Measurements from ENCODE around the gene C4BPA.

The C4BPA gene

DNA sequence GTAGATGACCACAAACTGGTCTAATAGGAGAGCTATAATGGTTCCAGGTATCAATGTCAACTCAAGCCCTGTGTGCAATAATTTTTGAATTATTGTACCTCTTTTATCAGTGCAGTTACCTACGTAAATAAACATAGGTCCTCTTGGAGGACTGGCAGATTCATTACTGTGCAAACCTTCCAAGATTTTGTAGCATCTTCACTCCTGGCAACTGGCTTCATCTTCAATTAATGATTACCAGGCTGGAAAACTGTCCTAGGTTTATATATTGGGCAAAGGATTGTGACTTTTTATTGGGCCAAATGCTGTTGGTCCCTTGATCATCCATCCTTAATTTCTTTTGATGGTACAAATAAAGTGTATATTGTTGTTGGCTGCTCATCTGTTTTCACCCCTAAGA, 35.6 kb downstream of the C4BPA start:
- no peak overlapping the region for H3K9ac ChIP-seq (ENCODE audit: insufficient read length, low read depth)
- no peaks in the 10 kb centered on the region for H3K36me3 ChIP-seq (ENCODE audit: insufficient read depth, insufficient read length, low read length)
- DNase-seq (ENCODE audit: low read depth, low spot score): no peak
- no peaks in the 10 kb centered on the region for H3K27me3 ChIP-seq (ENCODE audit: insufficient read depth, insufficient read length)
- no peaks in the 10 kb centered on the region for H3K4me1 ChIP-seq (ENCODE audit: insufficient read depth, insufficient read length)
- H3K4me3 ChIP-seq (ENCODE audit: insufficient read length, low read depth): no peak overlapping the region
- no peaks in the 10 kb centered on the region for H3K9me3 ChIP-seq (ENCODE audit: insufficient read depth, low read length)
- TF ChIP-seq SUZ12 (IDR thresholded peaks at IDR 0.05; ENCODE audit: extremely low read depth, insufficient read depth, insufficient read length) (no peak), ZNF274 (IDR thresholded peaks at IDR 0.05; ENCODE audit: low read depth, low read length) (no peak), YY1 (IDR thresholded peaks at IDR 0.05; ENCODE audit: insufficient read depth, insufficient read length) (no peak)

DNA sequence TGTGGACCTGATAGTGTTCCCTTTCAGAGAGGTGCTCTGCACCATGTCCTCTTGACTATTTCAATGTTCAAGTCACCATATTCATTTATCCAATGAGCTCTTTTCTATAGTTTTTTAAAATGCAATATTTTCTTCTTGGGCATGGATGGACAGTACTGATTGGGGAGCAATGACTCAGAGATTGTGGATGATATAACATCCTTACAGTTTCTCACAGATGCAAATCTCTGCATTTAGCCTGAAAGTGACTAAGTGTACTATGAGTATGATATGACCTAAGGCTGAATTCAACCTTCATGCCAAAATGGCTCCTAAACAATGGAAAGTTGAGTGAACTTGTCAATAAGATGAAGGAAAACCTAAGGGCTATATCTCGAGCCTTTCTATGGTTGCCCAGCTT, 36.5 kb downstream of the C4BPA start:
- Histone ChIP-seq H3K4me3 (ENCODE audit: insufficient read length, low read depth) (no peak overlapping the region), H3K9ac (ENCODE audit: insufficient read length, low read depth) (no peak overlapping the region), H3K36me3 (ENCODE audit: insufficient read depth, insufficient read length, low read length) (no peaks in the 10 kb centered on the region), H3K4me1 (ENCODE audit: insufficient read depth, insufficient read length) (no peaks in the 10 kb centered on the region), H3K9me3 (ENCODE audit: insufficient read depth, low read length) (no peaks in the 10 kb centered on the region), H3K27me3 (ENCODE audit: insufficient read depth, insufficient read length) (no peaks in the 10 kb centered on the region)
- no peak for DNase-seq (ENCODE audit: low read depth, low spot score)
- TF ChIP-seq SUZ12 (IDR thresholded peaks at IDR 0.05; ENCODE audit: extremely low read depth, insufficient read depth, insufficient read length): no peak
- no peak for TF ChIP-seq ZNF274 (IDR thresholded peaks at IDR 0.05; ENCODE audit: low read depth, low read length)
- TF ChIP-seq YY1 (IDR thresholded peaks at IDR 0.05; ENCODE audit: insufficient read depth, insufficient read length): no peak

DNA sequence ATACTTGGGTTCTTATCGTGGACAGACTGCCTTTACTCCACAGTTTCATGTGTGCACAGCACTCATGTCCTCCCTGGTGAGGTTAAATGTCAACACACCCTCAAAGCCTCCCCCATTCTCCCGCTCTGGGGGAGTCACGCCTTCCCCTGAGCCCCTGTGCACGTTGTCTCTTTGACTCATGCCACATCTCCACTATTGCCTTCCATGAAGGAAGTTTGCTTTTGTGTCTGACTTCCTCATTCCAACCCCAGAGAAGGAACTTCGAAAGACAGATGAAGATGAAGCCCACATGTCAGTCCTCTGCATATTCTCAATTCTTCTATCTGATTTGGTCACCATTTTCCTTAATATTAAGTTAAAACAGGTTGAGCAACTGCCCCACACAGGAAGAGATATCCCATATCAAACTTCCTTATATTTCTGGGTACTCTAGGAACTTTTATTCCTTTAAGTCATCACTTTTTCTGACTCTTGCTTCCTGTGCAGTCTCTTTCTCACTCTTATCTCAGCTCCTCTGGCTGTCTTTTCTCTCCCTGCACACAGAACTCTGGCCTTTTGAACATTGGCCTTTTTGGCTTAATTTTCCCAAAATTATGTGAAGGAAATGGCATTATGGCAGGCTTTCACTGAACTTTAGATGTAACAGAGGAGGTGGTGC, 41.5 kb downstream of the C4BPA start:
- no peaks in the 10 kb centered on the region for H3K27me3 ChIP-seq (ENCODE audit: insufficient read depth, insufficient read length)
- no peak overlapping the region for H3K9ac ChIP-seq (ENCODE audit: insufficient read length, low read depth)
- no peaks in the 10 kb centered on the region for H3K36me3 ChIP-seq (ENCODE audit: insufficient read depth, insufficient read length, low read length)
- no peaks in the 10 kb centered on the region for H3K4me1 ChIP-seq (ENCODE audit: insufficient read depth, insufficient read length)
- H3K9me3 ChIP-seq (ENCODE audit: insufficient read depth, low read length): no peaks in the 10 kb centered on the region
- no peak for TF ChIP-seq SUZ12 (IDR thresholded peaks at IDR 0.05; ENCODE audit: extremely low read depth, insufficient read depth, insufficient read length)
- no peak for TF ChIP-seq YY1 (IDR thresholded peaks at IDR 0.05; ENCODE audit: insufficient read depth, insufficient read length)
- no peak for TF ChIP-seq ZNF274 (IDR thresholded peaks at IDR 0.05; ENCODE audit: low read depth, low read length)
- no peak overlapping the region for H3K4me3 ChIP-seq (ENCODE audit: insufficient read length, low read depth)
- no peak for DNase-seq (ENCODE audit: low read depth, low spot score)

DNA sequence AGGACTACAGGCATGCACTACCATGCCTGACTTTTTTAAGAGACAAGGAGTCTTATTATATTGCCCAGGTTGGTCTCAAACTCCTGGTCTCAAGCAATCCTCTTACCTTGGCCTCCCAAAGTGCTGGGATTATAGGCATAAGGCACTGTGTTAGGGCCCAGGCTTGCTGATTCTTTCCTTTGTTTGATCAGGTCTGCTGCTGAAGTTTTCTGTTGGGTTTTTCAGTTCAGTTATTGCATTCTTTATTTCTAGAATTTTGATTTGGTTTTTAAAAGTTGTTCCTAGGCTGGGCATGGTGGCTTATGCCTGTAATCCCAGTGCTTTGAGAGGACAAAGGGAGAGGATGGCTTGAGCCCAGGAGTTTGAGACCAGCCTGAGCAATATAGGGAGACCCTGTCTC, 47.9 kb downstream of the C4BPA start:
- TF ChIP-seq YY1 (IDR thresholded peaks at IDR 0.05; ENCODE audit: insufficient read depth, insufficient read length) (no peak), SUZ12 (IDR thresholded peaks at IDR 0.05; ENCODE audit: extremely low read depth, insufficient read depth, insufficient read length) (no peak), ZNF274 (IDR thresholded peaks at IDR 0.05; ENCODE audit: low read depth, low read length) (no peak)
- Histone ChIP-seq H3K4me3 (ENCODE audit: insufficient read length, low read depth) (no peak overlapping the region), H3K4me1 (ENCODE audit: insufficient read depth, insufficient read length) (no peaks in the 10 kb centered on the region), H3K9ac (ENCODE audit: insufficient read length, low read depth) (no peak overlapping the region), H3K9me3 (ENCODE audit: insufficient read depth, low read length) (no peaks in the 10 kb centered on the region), H3K36me3 (ENCODE audit: insufficient read depth, insufficient read length, low read length) (no peaks in the 10 kb centered on the region), H3K27me3 (ENCODE audit: insufficient read depth, insufficient read length) (no peaks in the 10 kb centered on the region)
- DNase-seq (ENCODE audit: low read depth, low spot score): no peak

DNA sequence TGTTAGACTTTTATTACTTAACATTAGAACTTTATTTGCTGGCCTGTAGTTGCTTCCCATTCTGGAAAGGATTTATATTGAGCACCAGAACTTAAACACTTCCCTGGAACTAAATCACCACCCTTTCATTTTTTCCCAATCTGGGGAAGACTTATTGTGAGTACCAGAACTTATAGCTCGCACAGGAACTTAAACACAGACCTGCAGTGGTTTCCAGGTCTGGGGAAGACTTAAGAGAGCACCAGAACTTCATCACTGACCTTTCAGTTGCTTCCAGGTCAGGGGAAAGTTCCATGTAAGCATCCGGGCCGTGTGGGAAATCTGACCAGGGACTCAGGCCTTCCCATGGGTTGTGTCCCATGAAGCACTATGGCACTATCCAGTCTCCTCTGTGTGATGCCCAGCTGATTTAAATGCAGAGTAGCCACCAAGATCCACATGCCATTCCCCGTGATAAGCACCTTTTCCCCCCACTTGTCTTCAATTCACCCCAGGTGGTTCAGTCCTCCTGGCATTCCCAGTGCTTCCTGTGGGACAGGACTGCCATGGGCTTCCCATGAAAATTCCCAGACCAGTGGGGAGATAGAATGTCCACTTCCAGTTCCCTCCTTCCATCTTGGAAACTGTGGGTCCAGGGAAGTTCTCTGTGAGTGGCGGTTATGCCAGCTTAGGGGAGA, 48.9 kb downstream of the C4BPA start:
- Histone ChIP-seq H3K27me3 (ENCODE audit: insufficient read depth, insufficient read length) (no peaks in the 10 kb centered on the region), H3K4me3 (ENCODE audit: insufficient read length, low read depth) (no peak overlapping the region), H3K36me3 (ENCODE audit: insufficient read depth, insufficient read length, low read length) (no peaks in the 10 kb centered on the region)

DNA sequence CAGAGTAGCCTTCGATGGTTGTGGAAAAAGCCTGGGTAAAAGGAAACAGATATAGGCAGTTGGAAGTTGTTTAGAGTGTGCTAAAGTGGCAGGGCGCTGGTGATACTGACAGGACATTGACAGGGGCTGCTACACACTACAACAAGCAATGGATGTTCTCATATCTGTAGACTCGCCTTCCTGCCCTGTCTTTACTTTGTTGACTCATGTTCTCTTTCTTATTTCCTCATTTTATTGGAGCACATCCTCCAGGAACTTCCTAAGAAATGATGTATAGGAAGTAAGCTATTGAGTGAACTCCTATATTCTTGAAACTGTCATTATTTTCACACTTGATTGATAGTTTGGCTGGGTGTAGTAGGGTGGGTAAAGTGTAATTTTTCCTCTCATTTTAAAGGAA, 51.0 kb downstream of the C4BPA start:
- no peak for DNase-seq (ENCODE audit: low read depth, low spot score)
- no peaks in the 10 kb centered on the region for H3K9me3 ChIP-seq (ENCODE audit: insufficient read depth, low read length)
- no peak overlapping the region for H3K9ac ChIP-seq (ENCODE audit: insufficient read length, low read depth)
- no peak overlapping the region for H3K4me3 ChIP-seq (ENCODE audit: insufficient read length, low read depth)
- H3K4me1 ChIP-seq (ENCODE audit: insufficient read depth, insufficient read length): no peaks in the 10 kb centered on the region
- no peaks in the 10 kb centered on the region for H3K36me3 ChIP-seq (ENCODE audit: insufficient read depth, insufficient read length, low read length)
- no peaks in the 10 kb centered on the region for H3K27me3 ChIP-seq (ENCODE audit: insufficient read depth, insufficient read length)
- TF ChIP-seq SUZ12 (IDR thresholded peaks at IDR 0.05; ENCODE audit: extremely low read depth, insufficient read depth, insufficient read length) (no peak), ZNF274 (IDR thresholded peaks at IDR 0.05; ENCODE audit: low read depth, low read length) (no peak), YY1 (IDR thresholded peaks at IDR 0.05; ENCODE audit: insufficient read depth, insufficient read length) (no peak)

More for the DNA sequence above, 48.9 kb downstream of the C4BPA start:
- no peak for DNase-seq (ENCODE audit: low read depth, low spot score)
- TF ChIP-seq YY1 (IDR thresholded peaks at IDR 0.05; ENCODE audit: insufficient read depth, insufficient read length) (no peak), SUZ12 (IDR thresholded peaks at IDR 0.05; ENCODE audit: extremely low read depth, insufficient read depth, insufficient read length) (no peak), ZNF274 (IDR thresholded peaks at IDR 0.05; ENCODE audit: low read depth, low read length) (no peak)
- no peaks in the 10 kb centered on the region for H3K4me1 ChIP-seq (ENCODE audit: insufficient read depth, insufficient read length)
- no peaks in the 10 kb centered on the region for H3K9me3 ChIP-seq (ENCODE audit: insufficient read depth, low read length)
- H3K9ac ChIP-seq (ENCODE audit: insufficient read length, low read depth): no peak overlapping the region

DNA sequence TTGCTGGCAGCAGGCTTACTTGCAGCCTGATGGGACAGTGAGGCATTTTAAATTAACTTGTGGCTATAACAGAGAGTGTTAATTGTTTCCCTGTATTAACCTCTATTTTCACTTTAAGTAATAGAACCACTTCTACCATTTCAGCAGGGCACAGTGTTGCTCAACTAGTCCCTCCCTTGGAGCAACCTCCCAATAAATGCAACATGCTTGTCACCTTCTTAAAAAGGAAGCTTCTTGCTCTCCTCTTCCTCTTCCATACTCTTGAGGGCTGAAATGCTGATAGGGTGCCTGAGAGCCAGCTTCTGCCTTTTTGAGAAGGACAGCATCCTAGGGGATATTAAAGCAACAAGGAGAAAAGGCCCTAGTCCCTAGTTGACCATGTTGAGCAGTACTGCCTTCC, 52.1 kb downstream of the C4BPA start:
- no peak for DNase-seq (ENCODE audit: low read depth, low spot score)
- H3K36me3 ChIP-seq (ENCODE audit: insufficient read depth, insufficient read length, low read length): no peaks in the 10 kb centered on the region
- H3K27me3 ChIP-seq (ENCODE audit: insufficient read depth, insufficient read length): no peaks in the 10 kb centered on the region
- H3K9me3 ChIP-seq (ENCODE audit: insufficient read depth, low read length): no peaks in the 10 kb centered on the region
- TF ChIP-seq ZNF274 (IDR thresholded peaks at IDR 0.05; ENCODE audit: low read depth, low read length) (no peak), YY1 (IDR thresholded peaks at IDR 0.05; ENCODE audit: insufficient read depth, insufficient read length) (no peak), SUZ12 (IDR thresholded peaks at IDR 0.05; ENCODE audit: extremely low read depth, insufficient read depth, insufficient read length) (no peak)
- no peaks in the 10 kb centered on the region for H3K4me1 ChIP-seq (ENCODE audit: insufficient read depth, insufficient read length)
- no peak overlapping the region for H3K9ac ChIP-seq (ENCODE audit: insufficient read length, low read depth)
- no peak overlapping the region for H3K4me3 ChIP-seq (ENCODE audit: insufficient read length, low read depth)
